PC-9 (cell line): ENCODE data around the gene TLE1. TPM values are rescaled to one million over a fixed set of nuclear protein-coding genes. Genes with fewer than 3 reads are reported as not detected.

ENCODE experiments used
- BruUV-seq: library from RNA; stranded (reverse); fragments of 400-500 nt; replicated peaks from 2 replicates; lab custom pipeline; 2021; lab: Mats Ljungman, UMichigan
- CTCF ChIA-PET: fragments of 300-600 bp; sonication (Branson Sonifier 250); formaldehyde crosslinking; loops from one replicate; lab custom pipeline; 2022; ENCODE audit warnings: antibody characterized with exemption; lab: Charles Lee
- POLR2A ChIA-PET: fragments of 300-600 bp; sonication (Branson Sonifier 250); formaldehyde crosslinking; loops from one replicate; lab custom pipeline; 2022; ENCODE audit warnings: antibody characterized with exemption; ENCODE audit not compliant: unreplicated experiment; lab: Charles Lee
- DNase-seq, 2 experiments: peaks; one replicate each; pipeline versions ENCODE4 v3.0.0 to v3.0.0-alpha.2; 2015 to 2022; ENCODE audit warnings: mixed read lengths in 1 of 2
- H2AFZ ChIP-seq: fragments of 200-600 bp; sonication (generic); 2 replicates; pipeline ENCODE4 v1.8.1; 2017; ENCODE audit warnings: antibody characterized with exemption
- H3F3A ChIP-seq: fragments of 200-600 bp; sonication (generic); 2 replicates; pipeline ENCODE4 v1.8.1; 2017; ENCODE audit warnings: antibody characterized with exemption, mild to moderate bottlenecking, low read depth; ENCODE audit not compliant: insufficient read depth
- H3K27ac ChIP-seq: fragments of 200-600 bp; sonication (generic); 2 replicates; pipeline ENCODE4 v1.6.1; 2016; ENCODE audit warnings: mixed run types
- H3K27me3 ChIP-seq: fragments of 200-600 bp; sonication (generic); 2 replicates; pipeline ENCODE4 v1.6.1; 2016; ENCODE audit warnings: low read depth, mixed run types; ENCODE audit not compliant: insufficient read depth
- H3K36me3 ChIP-seq: fragments of 200-600 bp; sonication (generic); 2 replicates; pipeline ENCODE4 v1.6.1; 2016; ENCODE audit warnings: low read depth, mixed run types
- H3K4me1 ChIP-seq: fragments of 200-600 bp; sonication (generic); replicated peaks from 2 replicates; pipeline ENCODE4 v1.6.1; 2016; ENCODE audit warnings: mixed run types; ENCODE audit not compliant: insufficient read depth
- H3K4me2 ChIP-seq: fragments of 200-600 bp; sonication (generic); 2 replicates; pipeline ENCODE4 v1.6.1; 2017; ENCODE audit warnings: mixed run types
- H3K4me3 ChIP-seq: fragments of 200-600 bp; sonication (generic); 2 replicates; pipeline ENCODE4 v1.6.1; 2016; ENCODE audit warnings: mixed run types
- H3K79me2 ChIP-seq: fragments of 200-600 bp; sonication (generic); 2 replicates; pipeline ENCODE4 v1.6.1; 2017; ENCODE audit warnings: low read depth, mixed run types
- H3K9me2 ChIP-seq: fragments of 200-600 bp; sonication (generic); 2 replicates; pipeline ENCODE4 v1.8.1; 2017; ENCODE audit warnings: mild to moderate bottlenecking; ENCODE audit not compliant: insufficient read depth
- H3K9me3 ChIP-seq: fragments of 200-600 bp; sonication (generic); 2 replicates; pipeline ENCODE4 v1.8.1; 2016; ENCODE audit warnings: low read depth; ENCODE audit not compliant: insufficient read depth
- H4K20me1 ChIP-seq: fragments of 200-600 bp; sonication (generic); 2 replicates; pipeline ENCODE4 v1.8.1; 2017; ENCODE audit not compliant: insufficient read depth
- CTCF ChIP-seq: fragments of 200-600 bp; sonication (generic); conservative IDR thresholded peaks from 2 replicates; pipeline ENCODE4 v1.6.1; 2017; ENCODE audit warnings: mixed run types, antibody characterized with exemption, mild to moderate bottlenecking, moderate library complexity
- EZH2 ChIP-seq: fragments of 200-600 bp; sonication (generic); IDR thresholded peaks from 2 replicates; pipeline ENCODE4 v1.8.0; 2017; ENCODE audit warnings: antibody characterized with exemption, low read depth
- intact Hi-C: fragments of 100-400 bp; cut with micrococcal nuclease; formaldehyde crosslinking; loops from one replicate; pipeline ENCODE4 v1.10.0; 2022; ENCODE audit not compliant: unreplicated experiment
- total RNA-seq: library from RNA; stranded (reverse); gene quantifications from 2 replicates; pipeline ENCODE4 v1.2.3, GENCODE V29; 2021

Gene TLE1
- total RNA-seq, 1 experiment from 2014 or later = 80.9 TPM

- POLR2A ChIA-PET = interaction anchor here (0.6 kb wide), 2 partner anchors 20 to 169 kb away, joined by 6 to 49 read pairs; no protein-coding TSS in a partner anchor
- CTCF ChIA-PET = interaction anchor here (0.6 kb wide), 1 partner anchor 33 kb away, joined by 3 read pairs; no protein-coding TSS in a partner anchor
- H4K20me1 ChIP-seq = no peaks in the 10 kb centered on the region
- no peak overlapping the region for H3K4me2 ChIP-seq
- H3K27ac ChIP-seq = no peak overlapping the region
- no peak overlapping the region for H3K4me3 ChIP-seq
- H3K4me1 ChIP-seq = peaks cover 39% of the 10 kb centered on the region
- no peaks in the 10 kb centered on the region for H3K36me3 ChIP-seq
- H2AFZ ChIP-seq = no peak overlapping the region
- BruUV-seq = no TSS peak
- TF ChIP-seq CTCF = no peak
- no peak for TF ChIP-seq EZH2
- intact Hi-C loops = loop anchor here (2.0 to 5.0 kb wide), 2 partner anchors 29 to 975 kb away; no protein-coding TSS in a partner anchor
- peaks cover 15% of the 10 kb centered on the region; the same call in 1 of the 2 replicates for H3F3A ChIP-seq
- H3K27me3 ChIP-seq = no peaks in the 10 kb centered on the region
- peaks cover 4% of the 10 kb centered on the region; the same call in 1 of the 2 replicates for H3K9me3 ChIP-seq
- H3K79me2 ChIP-seq = no peaks in the 10 kb centered on the region
- no peaks in the 10 kb centered on the region for H3K9me2 ChIP-seq
- DNase-seq = no peak
Observed at GRCh38 chr9:81557452-81558090, 131.8 kb downstream of the TLE1 start.

- H3F3A ChIP-seq = peaks cover 11% of the 10 kb centered on the region; the same call in 1 of the 2 replicates
- no peaks in the 10 kb centered on the region for H3K27me3 ChIP-seq
- intact Hi-C loops = loop anchor here (5.0 kb wide), 1 partner anchor 975 kb away; no protein-coding TSS in a partner anchor
- peaks cover 4% of the 10 kb centered on the region; the same call in 1 of the 2 replicates for H3K9me3 ChIP-seq
- H3K79me2 ChIP-seq = no peaks in the 10 kb centered on the region
- BruUV-seq = no TSS peak
- ChIA-PET CTCF (no interaction called here), POLR2A (no interaction called here)
- peaks cover 33% of the 10 kb centered on the region for H3K4me1 ChIP-seq
- no peak for TF ChIP-seq CTCF
- TF ChIP-seq EZH2 = no peak
- no peaks in the 10 kb centered on the region for H3K36me3 ChIP-seq
- H3K4me2 ChIP-seq = no peak overlapping the region
- DNase-seq = no peak
- H3K27ac ChIP-seq = no peak overlapping the region
- no peaks in the 10 kb centered on the region for H4K20me1 ChIP-seq
- no peaks in the 10 kb centered on the region for H3K9me2 ChIP-seq
- no peak overlapping the region for H3K4me3 ChIP-seq
- H2AFZ ChIP-seq = no peak overlapping the region
Observed at GRCh38 chr9:81556923-81557322, 132.4 kb downstream of the TLE1 start.

- POLR2A ChIA-PET = interaction anchor here (0.7 kb wide), 1 partner anchor 35 kb away, joined by 5 read pairs; no protein-coding TSS in a partner anchor
- H2AFZ ChIP-seq = no peak overlapping the region
- H3K4me1 ChIP-seq = peaks cover 10% of the 10 kb centered on the region; the same call in 1 of the 2 replicates
- no peak for DNase-seq
- H3K27ac ChIP-seq = no peak overlapping the region
- no TSS peak for BruUV-seq
- intact Hi-C loops = no loop called here
- no peak overlapping the region for H3K4me2 ChIP-seq
- H4K20me1 ChIP-seq = no peaks in the 10 kb centered on the region
- H3K9me2 ChIP-seq = no peaks in the 10 kb centered on the region
- no peak for TF ChIP-seq CTCF
- TF ChIP-seq EZH2 = no peak
- peaks cover 8% of the 10 kb centered on the region; the same call in 1 of the 2 replicates for H3K9me3 ChIP-seq
- no peaks in the 10 kb centered on the region for H3K79me2 ChIP-seq
- H3F3A ChIP-seq = 0 out of 2 replicates have a peak, but pooled peaks cover under 1% of the 10 kb centered on the region
- H3K36me3 ChIP-seq = no peaks in the 10 kb centered on the region
- no peak overlapping the region for H3K4me3 ChIP-seq
- CTCF ChIA-PET = no interaction called here
- H3K27me3 ChIP-seq = no peaks in the 10 kb centered on the region
Observed at GRCh38 chr9:81552581-81552991, 136.8 kb downstream of the TLE1 start.
